Measurements from ENCODE around the gene GID8. TPM values are rescaled to one million over a fixed set of nuclear protein-coding genes. Genes with fewer than 3 reads are reported as not detected.

GID8 gene
- polyA plus RNA-seq, 3 donors = 51.7 to 59.9 (median 57.3) TPM

Other genes with a start within 250 kb of the GID8 start
- 1 to 10 TPM; 1.4 to 2.4 (median 2.0) TPM for gene NTSR1, start 229.3 kb upstream of the GID8 start, polyA plus RNA-seq (ENCODE audit: insufficient read length in 3 of 3)
- gene MRGBP, start 141.7 kb upstream of the GID8 start, polyA plus RNA-seq (ENCODE audit: insufficient read length in 3 of 3) = 10 to 100 TPM; 12.9 to 16.8 (median 16.3) TPM
- gene OGFR, start 133.3 kb upstream of the GID8 start, polyA plus RNA-seq (ENCODE audit: insufficient read length in 3 of 3) = 10 to 100 TPM; 26.8 to 34.9 (median 33.2) TPM
- gene COL9A3, start 121.1 kb upstream of the GID8 start, polyA plus RNA-seq (ENCODE audit: insufficient read length in 3 of 3) = 10 to 100 TPM; 13.9 to 30.0 (median 22.4) TPM
- gene TCFL5, start 76.3 kb upstream of the GID8 start, polyA plus RNA-seq (ENCODE audit: insufficient read length in 3 of 3) = 10 to 100 TPM; 11.3 to 13.2 (median 12.7) TPM
- 10 to 100 TPM; 61.7 to 68.5 (median 64.8) TPM for gene DIDO1, start 11.6 kb upstream of the GID8 start, polyA plus RNA-seq (ENCODE audit: insufficient read length in 3 of 3)
- 1 to 10 TPM; 1.5 to 2.7 (median 1.6) TPM for gene SLC17A9, start 14.6 kb downstream of the GID8 start, polyA plus RNA-seq (ENCODE audit: insufficient read length in 3 of 3)
- gene BHLHE23, start 68.8 kb downstream of the GID8 start, polyA plus RNA-seq (ENCODE audit: insufficient read length in 3 of 3) = under 1 TPM in 1 of 3 donors, not detected in 2; 0.07 TPM